ENCODE results near the gene MRPL17. TPM values are rescaled to one million over a fixed set of nuclear protein-coding genes. Genes with fewer than 3 reads are reported as not detected.

MRPL17 gene
- total RNA-seq, 2 experiments from 2014 or later = 44.0 to 46.8 TPM

- intact Hi-C loops (cut with micrococcal nuclease; ENCODE audit: unreplicated experiment) = no loop called here
- Histone ChIP-seq H3K4me3 (ENCODE audit: low read depth, low read length, poor library complexity, severe bottlenecking) (no peak overlapping the region), H3K27ac (ENCODE audit: low read depth, low read length, poor library complexity, severe bottlenecking) (no peak overlapping the region), H2AFZ (ENCODE audit: low read length) (no peak overlapping the region), H3K36me3 (ENCODE audit: insufficient read depth, low read length) (no peaks in the 10 kb centered on the region), H3K4me2 (ENCODE audit: low read length) (no peak overlapping the region), H3K4me1 (ENCODE audit: insufficient read depth, low read length, poor library complexity, severe bottlenecking) (peaks cover 1% of the 10 kb centered on the region), H3K79me2 (ENCODE audit: insufficient read depth, low read depth, low read length) (no peaks in the 10 kb centered on the region), H4K20me1 (ENCODE audit: insufficient read depth, low read length) (no peaks in the 10 kb centered on the region), H3K9me2 (ENCODE audit: insufficient read depth, low read length) (no peaks in the 10 kb centered on the region), H3K9me3 (ENCODE audit: low read length) (no peaks in the 10 kb centered on the region)
- ChIA-PET CTCF (ENCODE audit: unreplicated experiment) (interaction anchor here (0.6 kb wide), 1 partner anchor 132 kb away, joined by 3 read pairs; no protein-coding TSS in a partner anchor), POLR2A (interaction anchor here (1.3 kb wide), 1 partner anchor 8 kb away, joined by 3 read pairs; no protein-coding TSS in a partner anchor)
- no peak for DNase-seq (ENCODE audit: low spot score)
- no TSS peak for BruUV-seq (replicated peaks)
- no peak for TF ChIP-seq CTCF (conservative IDR thresholded peaks at IDR 0.05; ENCODE audit: low read length)
- TF ChIP-seq EZH2phosphoT487 (IDR thresholded peaks at IDR 0.05; ENCODE audit: borderline replicate concordance, low read depth, low read length) = no peak
Measured at GRCh38 chr11:6640036-6640984, 42.8 kb downstream of the MRPL17 start.

GRCh38 chr11:6638429-6638828 lies 44.7 kb downstream of the MRPL17 start:
- peak; percentile 42 for TF ChIP-seq CTCF (conservative IDR thresholded peaks at IDR 0.05; ENCODE audit: low read length)
- TF ChIP-seq EZH2phosphoT487 (IDR thresholded peaks at IDR 0.05; ENCODE audit: borderline replicate concordance, low read depth, low read length) = no peak
- no peak overlapping the region for H3K27ac ChIP-seq (ENCODE audit: low read depth, low read length, poor library complexity, severe bottlenecking)
- no peak overlapping the region for H2AFZ ChIP-seq (ENCODE audit: low read length)
- H3K79me2 ChIP-seq (ENCODE audit: insufficient read depth, low read depth, low read length) = no peaks in the 10 kb centered on the region
- ChIA-PET POLR2A (interaction anchor here (0.5 to 1.3 kb wide), 3 partner anchors 8 to 12 kb away, joined by 3 to 5 read pairs (median 3); no protein-coding TSS in a partner anchor), CTCF (ENCODE audit: unreplicated experiment) (interaction anchor here (0.6 kb wide), 1 partner anchor 260 kb away, joined by 3 read pairs; no protein-coding TSS in a partner anchor)
- H3K4me2 ChIP-seq (ENCODE audit: low read length) = no peak overlapping the region
- intact Hi-C loops (cut with micrococcal nuclease; ENCODE audit: unreplicated experiment) = no loop called here
- no peaks in the 10 kb centered on the region for H3K4me1 ChIP-seq (ENCODE audit: insufficient read depth, low read length, poor library complexity, severe bottlenecking)
- no peak overlapping the region for H3K4me3 ChIP-seq (ENCODE audit: low read depth, low read length, poor library complexity, severe bottlenecking)
- DNase-seq (ENCODE audit: low spot score) = no peak
- BruUV-seq (replicated peaks) = no TSS peak
- H3K9me2 ChIP-seq (ENCODE audit: insufficient read depth, low read length) = no peaks in the 10 kb centered on the region
- H4K20me1 ChIP-seq (ENCODE audit: insufficient read depth, low read length) = no peaks in the 10 kb centered on the region
- no peaks in the 10 kb centered on the region for H3K9me3 ChIP-seq (ENCODE audit: low read length)
- H3K36me3 ChIP-seq (ENCODE audit: insufficient read depth, low read length) = no peaks in the 10 kb centered on the region

GRCh38 chr11:6637871-6638270 lies 45.3 kb downstream of the MRPL17 start:
- H3K9me2 ChIP-seq (ENCODE audit: insufficient read depth, low read length) = no peaks in the 10 kb centered on the region
- DNase-seq (ENCODE audit: low spot score) = no peak
- no peak overlapping the region for H3K4me3 ChIP-seq (ENCODE audit: low read depth, low read length, poor library complexity, severe bottlenecking)
- TF ChIP-seq CTCF (conservative IDR thresholded peaks at IDR 0.05; ENCODE audit: low read length) (no peak), EZH2phosphoT487 (IDR thresholded peaks at IDR 0.05; ENCODE audit: borderline replicate concordance, low read depth, low read length) (no peak)
- no peak overlapping the region for H3K4me2 ChIP-seq (ENCODE audit: low read length)
- no peaks in the 10 kb centered on the region for H3K36me3 ChIP-seq (ENCODE audit: insufficient read depth, low read length)
- no peak overlapping the region for H2AFZ ChIP-seq (ENCODE audit: low read length)
- ChIA-PET POLR2A (no interaction called here), CTCF (ENCODE audit: unreplicated experiment) (no interaction called here)
- no peaks in the 10 kb centered on the region for H4K20me1 ChIP-seq (ENCODE audit: insufficient read depth, low read length)
- no TSS peak for BruUV-seq (replicated peaks)
- H3K27ac ChIP-seq (ENCODE audit: low read depth, low read length, poor library complexity, severe bottlenecking) = no peak overlapping the region
- H3K79me2 ChIP-seq (ENCODE audit: insufficient read depth, low read depth, low read length) = no peaks in the 10 kb centered on the region
- H3K4me1 ChIP-seq (ENCODE audit: insufficient read depth, low read length, poor library complexity, severe bottlenecking) = no peaks in the 10 kb centered on the region
- no peaks in the 10 kb centered on the region for H3K9me3 ChIP-seq (ENCODE audit: low read length)
- intact Hi-C loops (cut with micrococcal nuclease; ENCODE audit: unreplicated experiment) = no loop called here
